ENCODE data around the gene PARD3.

Gene PARD3

DNA sequence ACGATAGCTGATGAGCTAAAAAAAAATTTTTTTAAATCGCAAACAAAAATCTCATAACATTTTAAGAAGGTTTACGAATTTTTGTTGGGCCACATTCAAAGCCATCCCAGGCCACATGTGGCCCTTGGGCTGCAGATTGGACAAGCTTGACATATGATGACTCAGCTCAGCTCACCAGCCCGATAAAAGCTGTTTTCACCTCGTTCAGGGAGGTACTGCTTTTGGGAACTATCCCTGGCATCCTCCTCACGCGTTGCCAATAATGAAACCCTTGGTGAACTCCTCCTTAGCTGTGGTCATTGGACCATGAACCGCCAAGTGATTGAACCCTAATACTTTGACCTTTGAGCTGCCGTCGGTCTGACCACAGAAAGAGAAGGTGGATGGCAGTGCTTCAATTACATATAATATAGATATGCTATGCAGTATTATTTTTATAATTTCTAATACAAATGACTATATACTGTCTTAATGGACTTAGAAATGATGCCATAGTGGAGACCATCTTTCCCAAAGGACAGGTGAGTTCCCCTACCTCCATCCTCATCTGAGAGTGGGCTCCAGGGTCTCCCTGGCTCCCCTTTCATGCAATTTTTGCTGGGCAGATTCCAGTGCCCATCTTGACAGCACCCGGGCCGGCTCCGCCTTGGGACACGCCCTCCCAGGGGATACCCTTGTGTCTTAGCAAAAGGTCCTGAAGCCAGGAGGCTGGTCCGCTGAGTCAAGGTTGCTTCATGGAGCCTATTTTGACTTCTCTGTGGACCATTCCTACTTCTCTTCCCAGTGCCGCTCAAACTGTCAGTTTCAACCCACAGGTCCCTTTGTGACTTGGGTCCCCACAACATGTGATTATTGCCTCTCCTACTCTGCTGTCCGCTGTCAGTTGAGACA is 707.2 kb downstream of the PARD3 start:
- DNase-seq: no peak

DNA sequence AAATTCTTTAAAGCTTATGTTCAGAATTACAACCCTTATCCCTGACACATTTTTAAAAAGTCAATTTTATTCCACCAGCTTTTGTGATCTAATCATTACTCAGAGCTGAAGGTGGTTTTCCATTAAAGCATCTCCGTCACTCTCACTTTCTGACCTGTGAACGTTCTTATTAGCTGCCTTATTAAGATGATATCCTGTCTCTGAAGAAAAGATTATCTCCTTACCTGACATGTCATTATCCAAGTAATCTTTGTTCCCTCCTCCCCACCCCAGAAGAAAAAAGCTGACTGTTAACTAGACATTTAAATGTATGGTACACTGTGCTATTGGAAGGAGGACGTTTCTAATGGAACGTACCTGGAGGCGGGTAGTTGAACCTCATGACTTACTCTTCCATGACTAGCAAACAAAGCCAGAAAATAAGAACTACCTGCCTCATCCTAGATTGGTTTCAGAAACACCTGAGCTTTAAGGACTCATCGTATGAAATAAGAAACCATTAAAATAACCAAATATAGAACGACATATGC is 708.7 kb downstream of the PARD3 start:
- DNase-seq: no peak

DNA sequence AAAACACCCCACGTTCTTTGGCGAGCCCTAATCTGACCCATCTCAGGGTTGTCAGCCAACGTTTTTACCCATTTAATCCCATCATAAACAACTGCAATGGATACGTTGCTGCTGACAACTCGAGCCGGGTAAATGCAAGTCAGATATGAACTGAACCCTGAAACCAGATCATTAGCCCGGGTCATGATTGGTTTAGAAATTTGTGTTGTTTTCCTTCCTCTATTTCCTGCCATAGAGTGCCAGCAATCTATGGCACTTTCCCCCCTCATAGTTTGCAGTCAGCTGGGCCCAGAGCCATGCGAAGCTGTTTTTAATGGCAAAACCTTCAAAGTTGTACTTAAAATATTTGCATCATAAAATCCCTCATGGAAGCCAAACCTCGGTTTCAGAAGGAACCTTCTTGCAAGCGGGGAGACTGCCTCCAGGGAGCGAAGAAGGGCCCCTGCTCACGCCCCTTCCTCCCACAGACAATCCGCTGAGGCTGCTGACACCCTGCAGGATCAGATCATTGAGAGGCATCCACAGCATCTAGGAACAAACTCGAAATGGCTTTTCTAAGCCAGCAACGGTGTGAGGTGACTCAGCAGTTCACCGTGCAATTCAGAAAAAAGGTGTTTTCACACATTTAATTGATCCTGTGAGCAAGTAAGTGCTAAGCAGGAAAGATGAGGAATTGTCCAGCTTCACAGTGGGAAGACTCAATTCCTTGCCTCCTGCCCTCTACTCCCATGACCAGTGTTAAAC is 710.1 kb downstream of the PARD3 start:
- DNase-seq: no peak

DNA sequence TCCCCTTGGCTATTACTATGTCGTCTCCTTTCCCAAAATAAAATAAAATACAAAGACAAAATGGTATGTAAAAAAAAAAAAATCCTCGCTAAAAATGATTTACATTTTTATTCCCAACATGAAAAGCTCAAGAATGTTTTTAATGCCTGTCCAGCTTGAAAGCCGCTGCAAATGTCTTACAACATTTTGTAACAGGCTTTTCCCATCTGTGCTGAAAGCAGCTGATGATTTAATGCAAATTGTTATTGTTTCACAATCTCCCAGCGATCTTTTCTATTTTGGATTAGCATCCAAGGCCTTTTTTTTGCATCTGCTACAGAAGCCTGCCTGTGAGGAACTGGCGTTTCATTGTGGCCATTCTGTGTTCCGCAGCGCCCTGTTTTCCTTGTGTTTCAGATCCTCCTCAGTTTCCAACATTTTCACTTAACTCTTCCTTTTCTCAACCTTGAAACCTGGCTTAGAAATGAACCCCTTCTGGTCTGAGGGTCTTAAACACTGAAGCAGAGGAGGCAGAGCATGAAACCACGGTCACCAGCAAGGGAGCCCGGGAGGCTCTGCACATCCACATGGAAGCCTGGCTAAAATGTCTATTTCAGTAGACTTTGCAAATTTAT is 712.1 kb downstream of the PARD3 start:
- no peak for DNase-seq

DNA sequence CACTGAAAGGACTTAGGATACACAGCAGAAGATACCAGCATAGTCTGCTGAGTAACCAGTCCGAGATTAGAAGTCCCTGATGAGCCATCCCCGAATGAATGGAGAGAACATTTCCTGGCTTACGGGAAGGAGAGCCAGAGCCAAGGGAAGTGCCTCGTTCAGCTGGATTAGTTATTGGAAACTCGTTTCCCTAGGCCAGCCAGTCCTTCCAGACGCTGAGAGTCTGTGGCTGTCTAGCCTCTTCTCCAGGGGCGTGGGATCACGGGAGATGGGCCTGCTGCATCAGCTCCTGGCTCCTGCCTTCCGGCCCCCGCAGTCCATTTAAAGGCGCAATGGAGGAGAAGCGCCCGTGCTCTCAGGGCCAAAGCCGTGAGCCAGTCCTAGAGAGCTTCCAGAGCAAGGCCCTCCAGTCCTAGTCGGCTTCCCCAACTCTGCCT is 712.8 kb downstream of the PARD3 start:
- DNase-seq: no peak

DNA sequence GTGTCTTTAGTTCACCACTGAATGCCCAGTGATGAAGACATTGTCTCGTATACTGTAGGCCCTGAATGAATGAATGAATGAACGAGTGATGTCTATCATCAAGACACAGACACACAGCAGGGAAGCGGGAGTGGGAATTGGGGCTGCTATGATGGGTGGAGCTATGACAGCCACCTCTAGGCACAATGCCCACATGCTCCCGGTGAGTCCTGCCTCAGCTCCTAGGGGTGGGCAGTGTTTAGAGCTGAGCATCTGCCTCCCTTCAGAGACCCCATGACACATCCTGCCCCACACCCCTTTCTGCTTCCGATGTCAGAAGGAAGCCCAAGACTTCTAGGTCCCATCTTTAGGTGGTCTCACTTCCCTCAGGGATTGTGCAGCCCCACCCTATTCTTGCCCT is 714.1 kb downstream of the PARD3 start:
- DNase-seq: no peak

DNA sequence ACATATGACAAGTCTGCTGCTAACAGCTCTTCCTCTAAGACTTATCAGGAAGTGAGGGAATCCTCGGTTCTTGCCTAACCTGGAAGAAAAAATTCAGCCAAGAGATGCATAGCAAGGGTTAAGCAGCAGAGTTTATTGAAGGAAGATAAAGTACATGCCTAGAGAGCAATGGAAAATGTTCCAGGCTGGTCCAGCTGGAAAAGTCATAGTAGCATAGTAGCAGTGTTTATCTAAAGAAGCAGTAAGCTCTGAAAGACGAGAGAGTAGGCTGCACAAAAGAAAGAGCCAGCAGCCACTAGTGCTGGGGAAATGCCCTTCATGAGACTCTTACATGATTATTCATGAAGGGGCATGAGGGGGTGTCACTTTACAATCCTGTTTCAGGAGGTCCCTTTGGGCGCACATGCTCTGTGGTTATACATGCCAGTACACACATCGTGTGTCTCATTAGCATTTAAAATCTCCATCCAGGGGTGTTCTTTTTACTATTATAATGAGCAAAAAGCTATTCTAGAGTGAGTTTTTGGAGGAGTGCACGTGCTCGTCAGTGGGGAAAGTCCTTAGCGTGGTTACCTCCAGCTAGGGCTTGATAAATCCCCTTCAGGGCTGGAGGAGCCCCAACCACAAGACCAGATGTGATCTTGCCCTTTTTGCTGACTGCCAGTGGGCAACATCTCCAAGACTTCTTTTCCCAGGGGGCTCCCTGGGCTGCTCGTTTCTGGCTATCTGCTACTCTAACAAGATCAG is 716.1 kb downstream of the PARD3 start:
- DNase-seq: no peak

DNA sequence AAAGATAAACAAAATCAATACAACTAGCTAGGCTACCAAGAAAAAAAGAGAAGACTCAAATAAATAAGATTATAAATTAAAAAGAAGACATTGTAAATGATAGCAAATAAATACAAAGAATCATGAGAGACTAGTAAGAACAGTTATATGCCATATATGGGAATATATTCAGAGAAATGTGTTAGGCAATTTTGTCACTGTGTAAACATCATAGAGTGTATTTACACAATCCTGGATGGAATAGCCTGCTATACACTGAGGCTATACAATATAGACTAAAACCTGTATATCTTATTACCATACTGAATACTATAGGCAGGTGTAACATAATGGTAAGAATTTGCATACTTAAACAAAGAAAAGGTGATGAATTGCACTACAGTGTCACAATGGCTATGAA is 717.4 kb downstream of the PARD3 start:
- DNase-seq: no peak

DNA sequence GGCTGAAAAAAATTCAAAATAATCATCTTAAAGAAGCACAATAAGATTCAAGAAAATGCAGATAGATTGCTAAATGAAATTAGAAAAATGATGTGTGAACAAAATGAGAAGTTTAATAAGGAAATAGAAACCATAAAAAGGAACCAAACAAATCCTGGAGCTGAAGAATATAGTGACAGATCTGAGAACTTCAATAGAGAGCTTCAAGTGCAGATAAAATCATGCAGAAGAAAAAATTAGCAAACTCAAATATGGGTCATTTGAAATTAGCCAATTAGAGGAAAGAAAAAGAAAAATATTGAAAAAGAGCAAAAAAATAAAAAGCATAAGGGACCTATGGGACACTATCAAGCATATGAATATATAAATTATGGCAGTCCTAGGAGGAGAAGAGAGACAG is 720.1 kb downstream of the PARD3 start:
- DNase-seq: no peak

DNA sequence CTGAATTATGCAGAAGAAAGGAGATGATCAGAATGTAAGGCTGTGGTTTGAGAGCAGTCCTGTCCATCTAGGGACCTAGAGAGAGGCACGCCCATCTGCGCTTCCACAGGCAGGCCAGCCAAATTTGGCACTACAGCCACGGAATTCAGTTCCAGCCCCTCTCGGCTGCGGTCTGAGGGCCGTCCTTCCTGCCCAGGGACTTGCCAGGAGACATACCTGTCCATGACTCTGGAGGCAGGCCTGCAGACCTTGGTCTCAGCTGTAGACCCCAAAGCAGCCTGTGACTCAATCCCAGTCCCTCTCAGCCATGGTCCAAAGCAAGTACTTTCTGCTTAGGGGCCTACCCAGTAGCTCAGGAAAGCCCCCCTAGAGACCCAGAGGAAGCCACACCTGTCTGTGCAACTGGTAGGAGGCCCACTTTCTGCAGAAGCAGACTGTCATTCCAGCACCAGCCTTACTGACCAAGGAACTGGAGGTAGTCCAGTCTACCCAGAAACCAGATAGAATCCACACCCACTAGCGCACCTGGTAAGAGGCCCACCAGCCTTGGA is 720.9 kb downstream of the PARD3 start:
- no peak for DNase-seq

DNA sequence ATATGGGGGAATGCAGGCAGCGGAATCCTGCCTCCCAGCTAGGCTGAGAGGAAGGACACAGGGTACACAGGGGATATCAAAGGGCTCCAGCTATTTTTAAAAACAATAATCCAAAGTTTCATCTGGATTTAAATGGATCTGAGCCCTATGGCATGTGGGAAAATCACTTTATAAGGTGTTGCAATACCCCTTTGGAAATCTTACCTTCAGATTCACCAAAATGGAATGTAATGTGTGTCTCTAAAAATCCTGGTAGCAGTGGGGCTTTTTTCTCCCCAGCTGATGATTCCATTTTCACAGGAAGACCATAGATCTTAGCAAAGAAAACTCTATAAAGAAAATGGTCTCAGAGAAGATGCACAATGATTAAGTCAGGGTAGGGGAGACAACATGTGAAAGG is 722.2 kb downstream of the PARD3 start:
- no peak for DNase-seq

DNA sequence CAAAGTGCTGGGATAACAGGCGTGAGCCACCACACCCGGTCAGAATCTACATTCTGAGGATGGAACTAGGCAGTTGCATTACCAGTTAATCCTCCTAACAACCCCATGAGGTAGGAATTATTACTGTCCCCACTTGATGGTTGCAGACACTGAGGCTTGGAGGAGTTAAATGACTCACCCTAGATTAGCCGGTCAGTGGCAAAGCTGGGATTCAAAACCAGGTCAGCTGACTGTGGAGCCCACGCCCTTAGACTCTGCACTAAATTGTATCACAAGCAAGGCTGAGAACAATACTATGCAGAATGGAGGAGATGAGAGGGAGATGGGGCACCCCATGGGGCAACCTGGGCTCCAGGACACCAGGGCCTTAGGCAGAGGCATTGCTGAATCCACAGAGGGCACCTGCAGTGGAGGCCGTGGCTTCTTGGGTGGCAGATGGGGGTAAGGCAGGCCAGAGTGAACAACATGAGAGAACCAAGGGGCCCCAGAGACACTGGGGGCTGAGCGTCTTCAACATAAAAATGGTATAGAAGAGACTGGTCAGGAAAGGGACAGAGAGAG is 723.4 kb downstream of the PARD3 start:
- no peak for DNase-seq

DNA sequence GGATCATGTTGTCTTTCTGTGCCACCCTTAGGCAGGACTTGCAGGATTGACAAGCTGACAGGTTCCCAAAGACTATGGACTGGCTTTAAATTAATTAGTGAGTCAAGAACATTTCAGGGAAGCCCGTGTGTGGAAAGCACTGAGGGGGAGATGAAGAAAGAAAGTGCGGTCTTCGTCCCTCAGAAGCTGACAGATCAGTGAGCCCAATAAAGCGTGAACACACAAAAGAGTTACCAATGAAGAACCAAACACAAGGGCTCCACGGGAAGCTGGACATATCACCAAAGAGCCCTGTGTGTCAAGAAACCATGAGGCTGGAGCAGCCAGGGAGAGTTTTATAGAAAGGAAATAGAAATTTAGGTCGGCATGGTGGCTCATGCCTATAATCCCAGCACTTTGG is 725.8 kb downstream of the PARD3 start:
- DNase-seq: no peak

DNA sequence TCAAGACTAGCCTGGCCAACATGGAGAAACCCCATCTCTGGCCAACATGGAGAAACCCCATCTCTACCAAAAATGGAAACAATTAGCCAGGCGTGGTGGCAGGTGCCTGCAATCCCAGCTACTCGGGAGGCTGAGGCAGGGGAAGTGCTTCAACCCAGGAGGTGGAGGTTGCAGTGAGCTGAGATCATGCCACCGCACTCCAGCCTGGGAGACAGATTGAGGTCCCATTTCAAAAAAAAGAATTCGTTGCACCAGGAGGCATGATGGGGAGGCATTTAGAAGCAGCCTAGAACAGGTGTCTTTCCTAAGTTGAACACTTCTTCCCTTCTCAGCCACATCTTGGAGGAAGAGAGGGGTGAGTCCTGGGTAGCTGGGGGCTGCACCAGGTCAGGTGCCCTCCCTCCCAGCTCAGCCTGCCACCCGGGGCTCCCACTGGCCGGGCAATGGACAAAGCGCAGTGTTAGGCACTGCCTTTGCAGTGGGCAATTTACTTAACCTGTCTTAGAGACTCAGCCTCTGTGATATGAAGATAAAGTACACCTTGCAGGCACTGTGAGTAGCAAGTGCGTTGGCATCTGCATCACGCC is 726.8 kb downstream of the PARD3 start:
- no peak for DNase-seq

DNA sequence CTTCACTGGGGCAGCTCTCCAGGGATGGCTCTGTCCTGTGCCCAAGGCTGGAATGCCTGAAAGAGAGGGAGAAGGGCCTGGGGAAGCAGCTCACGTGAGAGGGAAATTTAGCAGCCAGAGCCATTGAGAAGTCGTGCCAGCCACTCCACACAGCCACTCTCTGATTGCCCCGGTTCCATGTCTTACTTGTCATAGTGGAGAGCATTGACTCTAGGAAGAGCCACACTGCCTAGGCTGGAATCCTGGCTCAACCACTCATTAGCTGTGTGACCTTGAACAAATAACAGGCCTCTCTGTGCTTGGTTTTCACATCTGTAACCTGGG is 728.0 kb downstream of the PARD3 start:
- no peak for DNase-seq

DNA sequence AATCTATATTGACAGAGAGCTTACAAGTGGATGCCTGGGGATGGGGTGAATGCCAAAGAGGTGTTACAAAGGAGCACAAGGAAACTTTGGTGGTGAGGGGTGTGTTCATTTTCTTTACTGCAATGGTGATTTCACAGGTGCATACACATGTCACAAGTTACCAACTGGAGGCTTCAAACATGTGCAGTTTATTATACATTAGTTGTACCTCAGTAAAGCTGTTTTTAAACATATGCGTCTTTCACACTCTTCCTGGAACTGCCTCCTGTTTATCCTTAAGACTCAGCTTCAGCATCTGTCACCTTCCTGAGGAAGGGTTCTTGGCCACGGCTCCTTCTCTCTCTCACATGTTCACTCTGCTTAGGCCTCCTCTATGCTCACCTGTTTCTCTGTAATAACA is 731.5 kb downstream of the PARD3 start:
- no peak for DNase-seq

DNA sequence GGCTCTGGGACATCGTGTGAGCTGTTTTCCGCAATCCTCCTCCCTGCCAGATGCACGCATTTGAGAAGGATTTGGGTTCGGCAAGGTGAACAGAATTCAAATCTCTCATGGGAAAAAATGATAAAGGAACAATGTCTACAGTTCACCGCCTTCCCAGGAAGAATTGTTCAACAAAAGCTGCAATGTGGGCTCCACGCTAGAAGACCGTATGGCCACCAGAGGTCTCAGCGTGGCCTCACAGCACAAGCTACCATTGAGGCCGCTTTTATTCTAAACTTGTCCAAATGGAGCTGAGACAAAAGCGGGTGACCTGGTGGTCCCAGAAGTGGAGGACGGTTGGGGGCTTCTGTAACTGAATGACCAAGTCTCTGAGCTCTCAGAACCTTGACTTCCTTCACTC is 733.1 kb downstream of the PARD3 start:
- no peak for DNase-seq

DNA sequence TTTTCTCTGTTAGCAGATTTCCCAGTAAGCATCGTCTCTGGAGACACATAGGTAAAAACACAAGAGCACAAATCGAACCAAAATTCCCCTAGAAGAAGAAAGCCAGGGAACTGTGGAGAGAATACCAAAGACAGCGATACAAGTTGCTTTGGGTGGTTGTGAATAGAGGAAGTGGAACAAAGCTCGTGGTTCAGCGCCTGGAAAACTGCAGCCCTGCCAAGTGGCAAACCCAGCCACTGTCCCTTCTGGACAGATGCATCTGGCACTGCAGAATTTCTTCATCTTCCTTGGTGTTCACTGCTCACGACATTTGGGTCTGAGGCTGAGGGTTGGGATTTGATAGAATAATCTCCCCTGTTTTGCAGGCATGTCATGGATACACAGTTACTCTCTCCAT is 733.8 kb downstream of the PARD3 start:
- no peak for DNase-seq

DNA sequence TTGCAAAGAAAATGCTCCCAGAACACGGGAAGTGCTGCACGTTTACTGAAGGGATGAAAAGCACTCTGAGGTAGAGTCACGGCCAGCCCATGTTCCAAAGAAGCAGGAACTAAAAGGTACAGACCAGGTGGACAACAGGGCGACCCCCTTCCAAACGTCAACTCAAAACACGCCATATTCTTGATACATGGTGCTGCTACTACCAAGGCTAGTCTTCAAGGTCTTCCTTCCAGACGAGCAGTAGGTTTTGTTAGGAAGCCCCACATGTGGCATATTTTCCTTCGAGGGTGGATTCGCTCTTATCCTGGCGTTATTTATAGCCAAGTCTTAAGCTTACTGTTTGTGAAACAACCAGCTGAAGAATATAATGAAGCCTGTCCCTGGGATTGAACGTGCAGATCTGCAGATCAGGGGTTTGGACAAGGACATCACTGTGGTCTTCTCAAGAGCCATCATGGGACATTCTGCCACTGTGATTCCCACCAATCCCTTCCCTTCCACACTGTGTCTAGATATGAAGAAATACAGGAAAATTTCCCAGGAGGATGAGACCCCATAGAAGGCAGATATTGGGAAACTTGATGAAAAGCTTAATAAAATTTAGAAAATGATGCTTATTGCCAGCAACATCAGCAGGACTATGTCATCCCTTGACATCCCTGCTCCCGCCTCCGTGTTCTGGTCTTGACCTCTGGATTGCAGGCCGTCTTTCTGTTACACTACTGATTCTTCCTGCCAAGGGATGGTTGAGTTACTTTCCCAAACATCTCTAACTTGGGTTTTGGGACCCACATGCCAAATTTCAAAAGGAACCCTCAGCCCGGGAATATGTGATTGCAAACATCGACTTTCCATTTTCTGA is 734.4 kb downstream of the PARD3 start:
- no peak for DNase-seq

DNA sequence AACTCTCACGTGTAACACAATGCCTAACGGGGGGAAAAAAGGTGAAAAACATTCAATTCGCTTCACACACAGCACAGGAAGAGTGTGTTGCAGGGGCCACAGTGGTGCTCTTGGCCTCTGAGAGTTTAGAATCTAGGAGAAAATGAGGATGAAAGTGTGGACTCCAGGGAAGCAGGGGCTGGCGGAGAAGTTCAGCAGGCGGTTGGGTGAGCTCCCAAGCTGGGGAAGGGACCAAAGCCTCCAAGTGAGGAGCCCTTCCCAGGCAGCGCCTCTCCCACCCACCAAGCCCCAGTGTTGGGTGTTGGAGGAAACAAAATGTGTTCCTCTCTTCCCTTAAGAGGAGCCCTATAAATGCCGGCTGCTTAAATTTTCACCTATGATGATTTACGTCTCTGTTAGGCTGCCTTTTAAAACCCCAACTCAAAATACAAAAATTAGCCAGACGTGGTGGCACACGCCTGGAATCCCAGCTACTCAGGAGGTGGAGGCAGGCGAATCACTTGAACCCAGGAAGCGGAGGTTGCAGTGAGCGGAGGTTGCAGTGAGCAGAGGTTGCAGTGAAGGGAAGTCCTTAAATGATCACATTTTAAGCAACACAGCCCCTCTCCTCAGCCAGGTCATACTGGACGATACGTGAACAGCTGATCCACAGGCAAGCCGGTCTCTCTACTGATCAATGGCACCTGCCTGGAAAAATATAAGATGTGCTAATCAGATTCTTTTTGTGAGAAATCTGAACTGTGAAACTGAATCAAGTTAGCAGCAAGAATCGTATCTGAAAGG is 735.2 kb downstream of the PARD3 start:
- DNase-seq: no peak
